Osteocyte (in vitro differentiated cells): ENCODE measurements around the gene LHX6. TPM values are rescaled to one million over a fixed set of nuclear protein-coding genes. Genes with fewer than 3 reads are reported as not detected.

Source experiments
- DNase-seq: peaks from one replicate; pipeline ENCODE4 v3.0.0; 2021; ENCODE audit warnings: mixed read lengths; ENCODE audit not compliant: unreplicated experiment; ENCODE audit errors: extremely low spot score
- H3K27ac Mint-ChIP-seq: one replicate; pipeline ENCODE4 v1.8.0; 2021; ENCODE audit warnings: mild to moderate bottlenecking, mixed read lengths; ENCODE audit not compliant: unreplicated experiment
- H3K27me3 Mint-ChIP-seq: one replicate; pipeline ENCODE4 v1.8.0; 2021; ENCODE audit warnings: mixed read lengths; ENCODE audit not compliant: unreplicated experiment
- H3K36me3 Mint-ChIP-seq: one replicate; pipeline ENCODE4 v1.8.0; 2021; ENCODE audit warnings: mixed read lengths; ENCODE audit not compliant: unreplicated experiment
- H3K4me1 Mint-ChIP-seq: one replicate; pipeline ENCODE4 v1.8.0; 2021; ENCODE audit warnings: mixed read lengths; ENCODE audit not compliant: unreplicated experiment
- H3K4me3 Mint-ChIP-seq: one replicate; pipeline ENCODE4 v1.8.0; 2021; ENCODE audit warnings: mild to moderate bottlenecking, moderate library complexity, mixed read lengths; ENCODE audit not compliant: unreplicated experiment
- H3K9me3 Mint-ChIP-seq: one replicate; pipeline ENCODE4 v1.8.0; 2021; ENCODE audit warnings: mixed read lengths; ENCODE audit not compliant: unreplicated experiment
- total RNA-seq: library from RNA; stranded (reverse); gene quantifications from 2 replicates; pipeline ENCODE4 v1.2.1, GENCODE V29; 2021
- TF ChIP-seq, protein P1 (sequence below): fragments of 200-600 bp; sonication (generic); IDR thresholded peaks from 2 replicates; pipeline ENCODE4 v1.5.0; 2021; ENCODE audit warnings: antibody characterized with exemption, mild to moderate bottlenecking, moderate library complexity

Gene LHX6
- total RNA-seq, 1 donor from 2014 or later = not detected

DNA sequence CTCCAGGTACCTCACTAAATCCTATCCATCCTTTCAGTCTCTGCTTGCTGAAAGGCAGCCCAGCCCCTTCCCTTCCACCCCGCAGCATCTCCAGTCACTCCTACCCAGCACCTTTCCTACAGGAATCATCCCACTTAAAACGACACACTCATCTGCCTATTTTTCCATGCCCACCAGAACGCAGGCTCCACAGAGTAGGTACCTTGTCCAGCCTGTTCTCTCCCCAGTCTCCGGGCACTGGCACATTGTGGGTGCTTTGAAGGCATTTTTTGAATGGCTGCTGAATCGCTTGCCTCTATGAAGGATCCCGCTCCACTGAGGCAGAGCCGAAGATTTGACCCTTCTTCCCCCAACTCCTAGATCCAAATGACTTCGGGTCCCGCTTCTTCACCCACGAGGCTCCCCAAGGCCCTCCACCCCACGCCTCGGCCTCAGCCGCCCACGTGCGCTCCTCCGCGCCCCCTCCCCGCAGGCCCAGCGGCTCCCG, 15.6 kb downstream of the LHX6 start:
- H3K9me3 Mint-ChIP-seq = no peaks in the 10 kb centered on the region

DNA sequence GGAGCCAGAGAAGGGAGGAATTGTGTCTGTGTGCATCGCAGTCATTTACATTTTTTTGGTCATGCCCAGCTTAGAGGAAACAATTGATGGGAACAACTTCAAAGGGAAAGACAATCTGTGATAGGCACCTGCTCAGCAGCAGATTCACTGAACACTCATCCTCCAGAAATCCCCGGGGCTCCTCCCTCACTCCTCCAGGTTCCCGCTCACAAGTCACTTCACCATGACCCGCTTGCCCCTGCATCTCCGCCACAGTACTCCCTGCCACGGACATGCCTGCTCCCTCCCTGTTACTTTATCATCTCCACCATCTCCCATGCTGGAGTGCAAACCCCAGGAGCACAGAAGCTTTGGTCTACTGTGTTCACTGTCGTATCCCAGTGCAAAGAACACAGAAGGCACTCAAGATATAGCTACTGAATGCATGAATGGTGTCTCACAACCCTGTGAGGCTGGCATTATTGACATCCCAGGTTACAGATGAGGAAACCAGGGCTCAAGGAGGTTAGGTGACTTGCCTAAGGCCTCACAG, 16.2 kb downstream of the LHX6 start:
- Mint-ChIP-seq H3K36me3 (no peaks in the 10 kb centered on the region), H3K9me3 (no peaks in the 10 kb centered on the region), H3K4me3 (peak overlapping the region; percentile 32), H3K27ac (no peak overlapping the region), H3K4me1 (peaks cover 12% of the 10 kb centered on the region), H3K27me3 (peaks cover 80% of the 10 kb centered on the region)
- TF ChIP-seq, protein P1, sequence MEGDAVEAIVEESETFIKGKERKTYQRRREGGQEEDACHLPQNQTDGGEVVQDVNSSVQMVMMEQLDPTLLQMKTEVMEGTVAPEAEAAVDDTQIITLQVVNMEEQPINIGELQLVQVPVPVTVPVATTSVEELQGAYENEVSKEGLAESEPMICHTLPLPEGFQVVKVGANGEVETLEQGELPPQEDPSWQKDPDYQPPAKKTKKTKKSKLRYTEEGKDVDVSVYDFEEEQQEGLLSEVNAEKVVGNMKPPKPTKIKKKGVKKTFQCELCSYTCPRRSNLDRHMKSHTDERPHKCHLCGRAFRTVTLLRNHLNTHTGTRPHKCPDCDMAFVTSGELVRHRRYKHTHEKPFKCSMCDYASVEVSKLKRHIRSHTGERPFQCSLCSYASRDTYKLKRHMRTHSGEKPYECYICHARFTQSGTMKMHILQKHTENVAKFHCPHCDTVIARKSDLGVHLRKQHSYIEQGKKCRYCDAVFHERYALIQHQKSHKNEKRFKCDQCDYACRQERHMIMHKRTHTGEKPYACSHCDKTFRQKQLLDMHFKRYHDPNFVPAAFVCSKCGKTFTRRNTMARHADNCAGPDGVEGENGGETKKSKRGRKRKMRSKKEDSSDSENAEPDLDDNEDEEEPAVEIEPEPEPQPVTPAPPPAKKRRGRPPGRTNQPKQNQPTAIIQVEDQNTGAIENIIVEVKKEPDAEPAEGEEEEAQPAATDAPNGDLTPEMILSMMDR = no peak
- DNase-seq = no peak

More for the DNA sequence above, 15.6 kb downstream of the LHX6 start:
- H3K4me3 Mint-ChIP-seq = peak overlapping the region; percentile 48
- no peak overlapping the region for H3K27ac Mint-ChIP-seq
- no peak for DNase-seq
- H3K27me3 Mint-ChIP-seq = peaks cover 83% of the 10 kb centered on the region
- TF ChIP-seq, protein P1 = no peak
- peaks cover 10% of the 10 kb centered on the region for H3K4me1 Mint-ChIP-seq
- no peaks in the 10 kb centered on the region for H3K36me3 Mint-ChIP-seq

DNA sequence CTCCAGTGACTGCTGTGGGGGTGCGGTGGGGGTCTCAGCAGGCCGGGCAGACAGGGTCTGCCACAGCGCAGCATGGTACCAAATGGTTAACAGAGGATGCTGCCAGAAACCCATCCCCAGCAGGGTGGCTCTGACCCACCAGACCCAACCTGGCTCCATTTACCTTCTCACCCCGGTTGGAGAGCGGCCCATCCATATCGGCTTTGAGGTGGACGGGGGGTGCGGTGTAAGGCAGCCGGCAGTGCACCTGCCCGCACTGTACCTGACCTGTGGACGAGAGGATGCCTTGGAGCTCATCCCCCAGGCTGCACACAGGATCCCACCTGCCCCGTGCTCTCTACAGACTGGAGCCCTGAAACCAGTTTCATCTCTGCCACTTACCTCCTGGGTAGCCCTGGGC, 19.3 kb downstream of the LHX6 start:
- H3K36me3 Mint-ChIP-seq = no peaks in the 10 kb centered on the region
- no peak for DNase-seq
- H3K4me3 Mint-ChIP-seq = no peak overlapping the region
- no peaks in the 10 kb centered on the region for H3K9me3 Mint-ChIP-seq
- H3K27me3 Mint-ChIP-seq = peaks cover 50% of the 10 kb centered on the region
- no peak overlapping the region for H3K27ac Mint-ChIP-seq
- peaks cover 27% of the 10 kb centered on the region for H3K4me1 Mint-ChIP-seq
- TF ChIP-seq, protein P1 = no peak

DNA sequence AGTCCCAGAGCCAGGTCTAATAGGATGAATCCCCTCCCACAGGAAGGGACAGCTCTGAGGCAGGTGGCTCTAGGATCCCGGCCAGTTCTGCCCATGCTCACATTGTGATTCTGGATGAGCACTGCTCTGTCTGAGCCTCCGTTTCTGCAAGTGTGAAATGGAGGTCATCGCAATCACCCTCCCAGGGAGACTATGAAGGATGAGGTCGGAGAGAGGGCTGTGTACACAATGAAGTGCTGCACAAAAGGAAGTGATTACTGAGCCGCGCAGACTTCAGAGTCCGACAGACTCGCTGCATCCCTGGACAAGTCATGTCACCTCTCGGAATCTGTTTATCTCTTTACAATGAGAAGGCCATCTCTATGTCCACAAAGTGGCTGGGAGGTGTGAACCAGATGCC, 21.7 kb downstream of the LHX6 start:
- DNase-seq = no peak
- Mint-ChIP-seq H3K4me3 (no peak overlapping the region), H3K9me3 (no peaks in the 10 kb centered on the region), H3K27me3 (peaks cover 30% of the 10 kb centered on the region), H3K36me3 (no peaks in the 10 kb centered on the region), H3K4me1 (peaks cover 21% of the 10 kb centered on the region), H3K27ac (peak overlapping the region; percentile 39)
- TF ChIP-seq, protein P1 = no peak

DNA sequence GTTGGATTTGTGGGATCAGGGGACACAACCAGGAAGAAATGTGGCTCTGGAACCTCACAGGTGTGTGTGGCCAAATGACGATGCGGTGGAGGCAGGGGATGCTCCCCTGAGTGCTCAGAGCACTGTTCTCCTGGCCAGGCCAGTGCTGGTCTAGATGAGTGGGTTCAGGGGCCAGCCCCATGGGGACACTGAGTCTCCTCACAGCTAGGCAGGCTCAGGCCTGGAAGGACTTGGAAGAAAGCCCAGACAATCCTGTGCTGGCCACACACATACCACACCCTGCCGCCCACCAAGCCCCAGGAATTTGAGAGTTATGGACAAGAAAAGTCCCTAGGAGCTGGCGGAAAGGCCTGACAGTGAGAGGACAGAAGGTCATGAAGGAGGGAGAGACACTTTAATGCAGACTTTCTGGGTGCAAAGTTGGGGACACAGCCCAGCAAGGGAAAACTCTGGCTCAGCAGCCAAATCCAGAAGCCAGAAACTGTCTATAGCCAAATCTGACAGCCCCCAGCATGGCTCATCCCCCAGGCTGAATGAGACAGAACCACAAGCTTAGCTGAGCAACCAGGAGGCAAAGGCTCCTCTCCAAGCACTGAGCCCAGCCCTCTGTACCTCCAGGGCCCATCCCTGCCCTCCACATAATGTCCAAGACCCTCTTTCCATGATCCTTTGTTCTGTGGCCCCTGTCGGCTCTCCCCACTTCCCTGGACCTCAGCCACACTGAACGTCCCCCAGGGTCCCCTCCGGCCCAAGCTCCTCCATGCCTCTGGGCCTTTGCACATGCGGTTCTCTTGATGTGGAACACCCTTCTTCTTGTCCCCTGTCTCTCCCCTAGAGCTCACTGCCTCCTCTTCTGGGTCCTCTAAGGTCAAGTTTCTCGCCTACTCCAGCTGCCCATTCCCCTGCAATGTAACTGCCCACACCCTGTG, 22.4 kb downstream of the LHX6 start:
- no peak overlapping the region for H3K4me3 Mint-ChIP-seq
- peak; percentile 90 for DNase-seq
- TF ChIP-seq, protein P1 = no peak
- no peaks in the 10 kb centered on the region for H3K9me3 Mint-ChIP-seq
- peaks cover 23% of the 10 kb centered on the region for H3K4me1 Mint-ChIP-seq
- H3K27ac Mint-ChIP-seq = peak overlapping the region; percentile 39
- H3K27me3 Mint-ChIP-seq = peaks cover 23% of the 10 kb centered on the region
- H3K36me3 Mint-ChIP-seq = no peaks in the 10 kb centered on the region
